ENCODE results near the gene NELFE. TPM values are rescaled to one million over a fixed set of nuclear protein-coding genes. Genes with fewer than 3 reads are reported as not detected.

The NELFE gene
- total RNA-seq, 1 experiment from 2014 or later: 68.3 TPM

- no peak overlapping the region for H3K4me3 ChIP-seq (replicated peaks in 1 of 2; ENCODE audit: low read depth in 1 of 2, low read length in 2 of 2)
- no peak overlapping the region for H3K4me2 ChIP-seq (ENCODE audit: low read length)
- no peaks in the 10 kb centered on the region for H3K9me3 ChIP-seq (ENCODE audit: control insufficient read depth in 1 of 2, insufficient read depth in 1 of 2, low read depth in 1 of 2, low read length in 2 of 2)
- H2AFZ ChIP-seq (ENCODE audit: low read depth, low read length, poor library complexity, severe bottlenecking): no peak overlapping the region
- ChIA-PET POLR2A (interaction anchor here (1.4 kb wide), 1 partner anchor 9 kb away, joined by 3 read pairs; the partner anchor contains the start of gene SKIC2), CTCF (no interaction called here), RAD21 (ENCODE audit: low non-redundant PET in 1 of 2, low total read pairs in 2 of 2, uncharacterized antibody in 2 of 2, unreplicated experiment in 2 of 2) (no interaction called here)
- no peaks in the 10 kb centered on the region for H3K9me2 ChIP-seq (ENCODE audit: insufficient read depth)
- ATAC-seq (no peak), DNase-seq (ENCODE audit: low read depth, low spot score) (no peak)
- intact Hi-C loops (cut with micrococcal nuclease): no loop called here
- TF ChIP-seq, protein P1, sequence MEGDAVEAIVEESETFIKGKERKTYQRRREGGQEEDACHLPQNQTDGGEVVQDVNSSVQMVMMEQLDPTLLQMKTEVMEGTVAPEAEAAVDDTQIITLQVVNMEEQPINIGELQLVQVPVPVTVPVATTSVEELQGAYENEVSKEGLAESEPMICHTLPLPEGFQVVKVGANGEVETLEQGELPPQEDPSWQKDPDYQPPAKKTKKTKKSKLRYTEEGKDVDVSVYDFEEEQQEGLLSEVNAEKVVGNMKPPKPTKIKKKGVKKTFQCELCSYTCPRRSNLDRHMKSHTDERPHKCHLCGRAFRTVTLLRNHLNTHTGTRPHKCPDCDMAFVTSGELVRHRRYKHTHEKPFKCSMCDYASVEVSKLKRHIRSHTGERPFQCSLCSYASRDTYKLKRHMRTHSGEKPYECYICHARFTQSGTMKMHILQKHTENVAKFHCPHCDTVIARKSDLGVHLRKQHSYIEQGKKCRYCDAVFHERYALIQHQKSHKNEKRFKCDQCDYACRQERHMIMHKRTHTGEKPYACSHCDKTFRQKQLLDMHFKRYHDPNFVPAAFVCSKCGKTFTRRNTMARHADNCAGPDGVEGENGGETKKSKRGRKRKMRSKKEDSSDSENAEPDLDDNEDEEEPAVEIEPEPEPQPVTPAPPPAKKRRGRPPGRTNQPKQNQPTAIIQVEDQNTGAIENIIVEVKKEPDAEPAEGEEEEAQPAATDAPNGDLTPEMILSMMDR (IDR thresholded peaks at IDR 0.05 in 2 of 3, conservative IDR thresholded peaks at IDR 0.05 in 1 of 3; ENCODE audit: borderline replicate concordance in 1 of 3, insufficient read depth in 1 of 3, low read depth in 2 of 3, low read length in 2 of 3): no peak
- TF ChIP-seq YY1 (IDR thresholded peaks at IDR 0.05; ENCODE audit: extremely low read depth, insufficient replicate concordance, low read depth, low read length) (no peak), POLR2A (IDR thresholded peaks at IDR 0.05; ENCODE audit: borderline replicate concordance, extremely low read depth, insufficient read depth, insufficient read length) (no peak), ZFX (IDR thresholded peaks at IDR 0.05) (no peak), CBX3 (IDR thresholded peaks at IDR 0.05; ENCODE audit: low read depth) (no peak), TCF7L2 (IDR thresholded peaks at IDR 0.05; ENCODE audit: borderline replicate concordance, extremely low read depth, insufficient read depth, insufficient read length) (no peak), RAD21 (IDR thresholded peaks at IDR 0.05; ENCODE audit: low read depth) (no peak), ATF3 (IDR thresholded peaks at IDR 0.05) (no peak), CEBPB (IDR thresholded peaks at IDR 0.05; ENCODE audit: low read depth) (no peak), ZNF274 (IDR thresholded peaks at IDR 0.05; ENCODE audit: low read depth, low read length) (no peak), SRF (IDR thresholded peaks at IDR 0.05; ENCODE audit: low read depth) (no peak), SIN3A (IDR thresholded peaks at IDR 0.05; ENCODE audit: low read depth) (no peak), MAX (IDR thresholded peaks at IDR 0.05) (no peak), FOSL1 (IDR thresholded peaks at IDR 0.05; ENCODE audit: low read depth) (no peak), ZBTB33 (IDR thresholded peaks at IDR 0.05; ENCODE audit: extremely low read depth, insufficient replicate concordance, low read length) (no peak), EGR1 (IDR thresholded peaks at IDR 0.05; ENCODE audit: low read depth) (no peak)
- TF ChIP-seq, protein P2, sequence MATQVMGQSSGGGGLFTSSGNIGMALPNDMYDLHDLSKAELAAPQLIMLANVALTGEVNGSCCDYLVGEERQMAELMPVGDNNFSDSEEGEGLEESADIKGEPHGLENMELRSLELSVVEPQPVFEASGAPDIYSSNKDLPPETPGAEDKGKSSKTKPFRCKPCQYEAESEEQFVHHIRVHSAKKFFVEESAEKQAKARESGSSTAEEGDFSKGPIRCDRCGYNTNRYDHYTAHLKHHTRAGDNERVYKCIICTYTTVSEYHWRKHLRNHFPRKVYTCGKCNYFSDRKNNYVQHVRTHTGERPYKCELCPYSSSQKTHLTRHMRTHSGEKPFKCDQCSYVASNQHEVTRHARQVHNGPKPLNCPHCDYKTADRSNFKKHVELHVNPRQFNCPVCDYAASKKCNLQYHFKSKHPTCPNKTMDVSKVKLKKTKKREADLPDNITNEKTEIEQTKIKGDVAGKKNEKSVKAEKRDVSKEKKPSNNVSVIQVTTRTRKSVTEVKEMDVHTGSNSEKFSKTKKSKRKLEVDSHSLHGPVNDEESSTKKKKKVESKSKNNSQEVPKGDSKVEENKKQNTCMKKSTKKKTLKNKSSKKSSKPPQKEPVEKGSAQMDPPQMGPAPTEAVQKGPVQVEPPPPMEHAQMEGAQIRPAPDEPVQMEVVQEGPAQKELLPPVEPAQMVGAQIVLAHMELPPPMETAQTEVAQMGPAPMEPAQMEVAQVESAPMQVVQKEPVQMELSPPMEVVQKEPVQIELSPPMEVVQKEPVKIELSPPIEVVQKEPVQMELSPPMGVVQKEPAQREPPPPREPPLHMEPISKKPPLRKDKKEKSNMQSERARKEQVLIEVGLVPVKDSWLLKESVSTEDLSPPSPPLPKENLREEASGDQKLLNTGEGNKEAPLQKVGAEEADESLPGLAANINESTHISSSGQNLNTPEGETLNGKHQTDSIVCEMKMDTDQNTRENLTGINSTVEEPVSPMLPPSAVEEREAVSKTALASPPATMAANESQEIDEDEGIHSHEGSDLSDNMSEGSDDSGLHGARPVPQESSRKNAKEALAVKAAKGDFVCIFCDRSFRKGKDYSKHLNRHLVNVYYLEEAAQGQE (IDR thresholded peaks at IDR 0.05; ENCODE audit: low read depth): no peak
- peaks cover 20% of the 10 kb centered on the region for H3K79me2 ChIP-seq (ENCODE audit: insufficient read depth, low read length)
- no peak overlapping the region for H3K9ac ChIP-seq (ENCODE audit: low read length)
- peaks cover 31 to 39% of the 10 kb centered on the region in 2 experiments; a peak in 3 of 4 replicates for H3K36me3 ChIP-seq (ENCODE audit: control insufficient read depth in 1 of 2, insufficient read depth in 2 of 2, low read length in 2 of 2)
- peaks cover 3 to 17% of the 10 kb centered on the region in 2 experiments; a peak in 3 of 4 replicates for H3K4me1 ChIP-seq (ENCODE audit: control insufficient read depth in 1 of 2, insufficient read depth in 2 of 2, low read length in 2 of 2)
- no peaks in the 10 kb centered on the region for H3K27me3 ChIP-seq (ENCODE audit: insufficient read depth, low read length)
- no peak overlapping the region for H3K27ac ChIP-seq (ENCODE audit: low read depth, low read length)
- no peaks in the 10 kb centered on the region for H4K20me1 ChIP-seq (ENCODE audit: insufficient read depth)
- BruUV-seq (replicated peaks): no TSS peak
These were observed 9.2 kb upstream of the NELFE start for GRCh38 chr6:31967926-31968320.
